IMR-90 (cell line): Measurements from ENCODE around the gene GTF2H4.

Source experiments
- CEBPB ChIP-seq: IDR thresholded peaks from 2 replicates; pipeline ENCODE4 v1.6.1; 2012; ENCODE audit warnings: low read depth, low read length, improper control_type of control experiment
- MXI1 ChIP-seq: IDR thresholded peaks from 2 replicates; pipeline ENCODE4 v1.6.1; 2012; ENCODE audit warnings: low read depth, mild to moderate bottlenecking, low read length, moderate library complexity, borderline replicate concordance
- POLR2A ChIP-seq: IDR thresholded peaks from 2 replicates; pipeline ENCODE4 v1.6.1; 2012; ENCODE audit warnings: mild to moderate bottlenecking, low read depth, low read length
- RAD21 ChIP-seq: IDR thresholded peaks from 2 replicates; pipeline ENCODE4 v1.6.1; 2012; ENCODE audit warnings: low read length, improper control_type of control experiment
- RCOR1 ChIP-seq: IDR thresholded peaks from 2 replicates; pipeline ENCODE4 v1.6.1; 2012; ENCODE audit warnings: mild to moderate bottlenecking, low read length, improper control_type of control experiment; ENCODE audit not compliant: insufficient replicate concordance
- RFX5 ChIP-seq: IDR thresholded peaks from 2 replicates; pipeline ENCODE4 v1.8.0; 2012; ENCODE audit warnings: low read depth, mild to moderate bottlenecking, low read length, moderate library complexity
- TF ChIP-seq, protein P1 (sequence below): conservative IDR thresholded peaks from 2 replicates; pipeline ENCODE4 v1.5.1; 2012; ENCODE audit warnings: mild to moderate bottlenecking, low read depth, low read length, improper control_type of control experiment
- TF ChIP-seq, protein P2 (sequence below): fragments of 150-350 bp; IDR thresholded peaks from 2 replicates; pipeline ENCODE4 v1.6.1; 2016; ENCODE audit warnings: low read depth, mild to moderate bottlenecking, low read length, moderate library complexity, borderline replicate concordance

DNA sequence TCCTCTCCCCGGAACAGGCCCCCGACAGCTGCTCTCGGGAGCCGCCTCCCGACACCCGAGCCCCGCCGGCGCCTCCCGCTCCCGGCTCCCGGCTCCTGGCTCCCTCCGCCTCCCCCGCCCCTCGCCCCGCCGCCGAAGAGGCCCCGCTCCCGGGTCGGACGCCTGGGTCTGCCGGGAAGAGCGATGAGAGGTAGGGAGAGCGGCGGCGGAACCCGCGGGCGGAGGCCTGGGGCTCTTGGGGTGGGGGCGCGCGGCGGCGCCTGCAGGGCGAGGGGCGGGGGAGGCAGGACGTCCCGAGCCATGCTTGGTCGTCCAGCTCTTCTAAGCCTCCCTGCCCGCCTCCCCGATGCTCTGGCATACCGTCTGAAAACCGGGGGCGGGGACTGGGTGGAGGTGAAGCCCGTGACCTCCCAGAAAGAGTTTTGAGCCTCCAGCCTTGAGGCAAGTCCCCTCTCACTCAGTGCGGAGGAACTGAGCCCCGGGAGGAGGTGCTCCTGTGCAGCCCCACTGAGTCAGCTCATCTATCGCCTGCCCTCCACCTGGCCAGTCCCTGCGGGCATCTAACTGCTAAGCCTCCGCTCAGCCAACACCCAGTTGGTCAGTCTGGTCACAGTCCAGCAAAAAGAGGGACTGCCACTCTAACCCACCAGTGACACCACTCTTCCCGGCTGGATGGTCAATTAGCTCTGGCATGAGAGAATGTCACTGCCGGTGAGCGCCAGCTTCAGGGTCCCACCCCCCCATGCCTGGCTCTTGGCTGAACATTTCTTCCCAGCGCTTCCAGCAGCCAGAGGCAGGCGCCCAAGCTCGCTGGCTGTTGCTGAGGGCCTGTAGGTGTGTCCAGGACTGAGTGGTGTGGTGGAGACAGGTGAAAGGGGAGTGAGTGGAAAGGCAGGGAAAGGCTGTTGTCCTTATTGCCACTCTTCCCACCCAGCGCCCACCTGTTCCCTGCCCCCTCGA lies 23.2 kb upstream of the GTF2H4 start:
- TF ChIP-seq, protein P1, sequence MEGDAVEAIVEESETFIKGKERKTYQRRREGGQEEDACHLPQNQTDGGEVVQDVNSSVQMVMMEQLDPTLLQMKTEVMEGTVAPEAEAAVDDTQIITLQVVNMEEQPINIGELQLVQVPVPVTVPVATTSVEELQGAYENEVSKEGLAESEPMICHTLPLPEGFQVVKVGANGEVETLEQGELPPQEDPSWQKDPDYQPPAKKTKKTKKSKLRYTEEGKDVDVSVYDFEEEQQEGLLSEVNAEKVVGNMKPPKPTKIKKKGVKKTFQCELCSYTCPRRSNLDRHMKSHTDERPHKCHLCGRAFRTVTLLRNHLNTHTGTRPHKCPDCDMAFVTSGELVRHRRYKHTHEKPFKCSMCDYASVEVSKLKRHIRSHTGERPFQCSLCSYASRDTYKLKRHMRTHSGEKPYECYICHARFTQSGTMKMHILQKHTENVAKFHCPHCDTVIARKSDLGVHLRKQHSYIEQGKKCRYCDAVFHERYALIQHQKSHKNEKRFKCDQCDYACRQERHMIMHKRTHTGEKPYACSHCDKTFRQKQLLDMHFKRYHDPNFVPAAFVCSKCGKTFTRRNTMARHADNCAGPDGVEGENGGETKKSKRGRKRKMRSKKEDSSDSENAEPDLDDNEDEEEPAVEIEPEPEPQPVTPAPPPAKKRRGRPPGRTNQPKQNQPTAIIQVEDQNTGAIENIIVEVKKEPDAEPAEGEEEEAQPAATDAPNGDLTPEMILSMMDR = no peak
- no peak for TF ChIP-seq RCOR1
- TF ChIP-seq CEBPB = no peak
- no peak for TF ChIP-seq POLR2A
- TF ChIP-seq, protein P2, sequence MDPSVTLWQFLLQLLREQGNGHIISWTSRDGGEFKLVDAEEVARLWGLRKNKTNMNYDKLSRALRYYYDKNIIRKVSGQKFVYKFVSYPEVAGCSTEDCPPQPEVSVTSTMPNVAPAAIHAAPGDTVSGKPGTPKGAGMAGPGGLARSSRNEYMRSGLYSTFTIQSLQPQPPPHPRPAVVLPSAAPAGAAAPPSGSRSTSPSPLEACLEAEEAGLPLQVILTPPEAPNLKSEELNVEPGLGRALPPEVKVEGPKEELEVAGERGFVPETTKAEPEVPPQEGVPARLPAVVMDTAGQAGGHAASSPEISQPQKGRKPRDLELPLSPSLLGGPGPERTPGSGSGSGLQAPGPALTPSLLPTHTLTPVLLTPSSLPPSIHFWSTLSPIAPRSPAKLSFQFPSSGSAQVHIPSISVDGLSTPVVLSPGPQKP = no peak
- no peak for TF ChIP-seq MXI1
- TF ChIP-seq RAD21 = no peak
- TF ChIP-seq RFX5 = no peak
